PC-9 (cell line): ENCODE data around the gene SPATA20. TPM values are rescaled to one million over a fixed set of nuclear protein-coding genes. Genes with fewer than 3 reads are reported as not detected.

Source experiments
- BruUV-seq: library from RNA; stranded (reverse); fragments of 400-500 nt; replicated peaks from 2 replicates; lab custom pipeline; 2021; lab: Mats Ljungman, UMichigan
- CTCF ChIA-PET: fragments of 300-600 bp; sonication (Branson Sonifier 250); formaldehyde crosslinking; loops from one replicate; lab custom pipeline; 2022; ENCODE audit warnings: antibody characterized with exemption; lab: Charles Lee
- POLR2A ChIA-PET: fragments of 300-600 bp; sonication (Branson Sonifier 250); formaldehyde crosslinking; loops from one replicate; lab custom pipeline; 2022; ENCODE audit warnings: antibody characterized with exemption; ENCODE audit not compliant: unreplicated experiment; lab: Charles Lee
- DNase-seq, 2 experiments: peaks; one replicate each; pipeline versions ENCODE4 v3.0.0 to v3.0.0-alpha.2; 2015 to 2022; ENCODE audit warnings: mixed read lengths in 1 of 2
- H2AFZ ChIP-seq: fragments of 200-600 bp; sonication (generic); 2 replicates; pipeline ENCODE4 v1.8.1; 2017; ENCODE audit warnings: antibody characterized with exemption
- H3F3A ChIP-seq: fragments of 200-600 bp; sonication (generic); 2 replicates; pipeline ENCODE4 v1.8.1; 2017; ENCODE audit warnings: antibody characterized with exemption, mild to moderate bottlenecking, low read depth; ENCODE audit not compliant: insufficient read depth
- H3K27ac ChIP-seq: fragments of 200-600 bp; sonication (generic); 2 replicates; pipeline ENCODE4 v1.6.1; 2016; ENCODE audit warnings: mixed run types
- H3K27me3 ChIP-seq: fragments of 200-600 bp; sonication (generic); 2 replicates; pipeline ENCODE4 v1.6.1; 2016; ENCODE audit warnings: low read depth, mixed run types; ENCODE audit not compliant: insufficient read depth
- H3K36me3 ChIP-seq: fragments of 200-600 bp; sonication (generic); 2 replicates; pipeline ENCODE4 v1.6.1; 2016; ENCODE audit warnings: low read depth, mixed run types
- H3K4me1 ChIP-seq: fragments of 200-600 bp; sonication (generic); replicated peaks from 2 replicates; pipeline ENCODE4 v1.6.1; 2016; ENCODE audit warnings: mixed run types; ENCODE audit not compliant: insufficient read depth
- H3K4me2 ChIP-seq: fragments of 200-600 bp; sonication (generic); 2 replicates; pipeline ENCODE4 v1.6.1; 2017; ENCODE audit warnings: mixed run types
- H3K4me3 ChIP-seq: fragments of 200-600 bp; sonication (generic); 2 replicates; pipeline ENCODE4 v1.6.1; 2016; ENCODE audit warnings: mixed run types
- H3K79me2 ChIP-seq: fragments of 200-600 bp; sonication (generic); 2 replicates; pipeline ENCODE4 v1.6.1; 2017; ENCODE audit warnings: low read depth, mixed run types
- H3K9me2 ChIP-seq: fragments of 200-600 bp; sonication (generic); 2 replicates; pipeline ENCODE4 v1.8.1; 2017; ENCODE audit warnings: mild to moderate bottlenecking; ENCODE audit not compliant: insufficient read depth
- H3K9me3 ChIP-seq: fragments of 200-600 bp; sonication (generic); 2 replicates; pipeline ENCODE4 v1.8.1; 2016; ENCODE audit warnings: low read depth; ENCODE audit not compliant: insufficient read depth
- H4K20me1 ChIP-seq: fragments of 200-600 bp; sonication (generic); 2 replicates; pipeline ENCODE4 v1.8.1; 2017; ENCODE audit not compliant: insufficient read depth
- CTCF ChIP-seq: fragments of 200-600 bp; sonication (generic); conservative IDR thresholded peaks from 2 replicates; pipeline ENCODE4 v1.6.1; 2017; ENCODE audit warnings: mixed run types, antibody characterized with exemption, mild to moderate bottlenecking, moderate library complexity
- EZH2 ChIP-seq: fragments of 200-600 bp; sonication (generic); IDR thresholded peaks from 2 replicates; pipeline ENCODE4 v1.8.0; 2017; ENCODE audit warnings: antibody characterized with exemption, low read depth
- intact Hi-C: fragments of 100-400 bp; cut with micrococcal nuclease; formaldehyde crosslinking; loops from one replicate; pipeline ENCODE4 v1.10.0; 2022; ENCODE audit not compliant: unreplicated experiment
- total RNA-seq: library from RNA; stranded (reverse); gene quantifications from 2 replicates; pipeline ENCODE4 v1.2.3, GENCODE V29; 2021

Gene SPATA20
- total RNA-seq, 1 experiment from 2014 or later = 41.5 TPM

DNA sequence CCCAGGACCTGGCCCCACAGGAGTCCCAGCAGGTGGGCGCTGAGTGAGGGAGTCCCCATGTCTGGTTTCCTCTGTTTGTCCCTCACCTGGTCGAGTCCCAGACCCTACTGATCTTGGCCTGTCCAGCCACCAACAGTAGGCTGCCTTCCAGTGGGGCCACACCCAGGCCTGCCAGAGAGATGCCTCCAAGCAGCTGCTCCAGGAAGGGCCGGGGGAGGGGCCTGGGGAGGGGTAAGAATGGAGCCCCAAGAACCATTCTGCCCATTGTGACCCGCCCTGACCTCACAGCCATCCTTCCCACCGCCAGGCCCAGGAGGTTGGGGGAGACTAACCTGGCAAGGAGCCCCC lies 736 bp downstream of the SPATA20 start:
- H3K27me3 ChIP-seq = no peaks in the 10 kb centered on the region
- DNase-seq = no peak
- no peak overlapping the region for H3K27ac ChIP-seq
- TF ChIP-seq EZH2 (no peak), CTCF (no peak)
- peaks cover 2% of the 10 kb centered on the region; the same call in 1 of the 2 replicates for H3F3A ChIP-seq
- ChIA-PET CTCF (interaction anchor here (0.7 to 1.0 kb wide), 2 partner anchors 148 to 238 kb away, joined by 11 to 14 read pairs; no protein-coding TSS in a partner anchor), POLR2A (no interaction called here)
- peak overlapping the region; percentile 96 for H3K4me2 ChIP-seq
- no peaks in the 10 kb centered on the region for H3K9me2 ChIP-seq
- intact Hi-C loops = loop anchor here (1.0 to 10.0 kb wide), 7 partner anchors 65 to 606 kb away; partner anchors contain the start of gene NME1
- no peaks in the 10 kb centered on the region for H3K36me3 ChIP-seq
- no peaks in the 10 kb centered on the region for H3K9me3 ChIP-seq
- H3K79me2 ChIP-seq = no peaks in the 10 kb centered on the region
- BruUV-seq = TSS peak; percentile 19
- H4K20me1 ChIP-seq = no peaks in the 10 kb centered on the region
- peaks cover 12% of the 10 kb centered on the region for H3K4me1 ChIP-seq
- peak overlapping the region; percentile 68 for H3K4me3 ChIP-seq
- H2AFZ ChIP-seq = no peak overlapping the region

GRCh38 chr17:50548831-50549230 lies 1.9 kb downstream of the SPATA20 start:
- Histone ChIP-seq H4K20me1 (no peaks in the 10 kb centered on the region), H3K9me2 (no peaks in the 10 kb centered on the region), H3K36me3 (no peaks in the 10 kb centered on the region), H3K4me2 (no peak overlapping the region), H3K27ac (no peak overlapping the region), H3K4me1 (peaks cover 8% of the 10 kb centered on the region), H3K27me3 (no peaks in the 10 kb centered on the region), H3F3A (no peaks in the 10 kb centered on the region), H3K9me3 (no peaks in the 10 kb centered on the region), H3K4me3 (no peak overlapping the region), H3K79me2 (no peaks in the 10 kb centered on the region), H2AFZ (no peak overlapping the region)
- no peak for TF ChIP-seq EZH2
- no peak for TF ChIP-seq CTCF
- no TSS peak for BruUV-seq
- ChIA-PET CTCF (no interaction called here), POLR2A (no interaction called here)
- no peak for DNase-seq
- intact Hi-C loops = loop anchor here (5.0 to 10.0 kb wide), 2 partner anchors 233 to 406 kb away; no protein-coding TSS in a partner anchor

DNA sequence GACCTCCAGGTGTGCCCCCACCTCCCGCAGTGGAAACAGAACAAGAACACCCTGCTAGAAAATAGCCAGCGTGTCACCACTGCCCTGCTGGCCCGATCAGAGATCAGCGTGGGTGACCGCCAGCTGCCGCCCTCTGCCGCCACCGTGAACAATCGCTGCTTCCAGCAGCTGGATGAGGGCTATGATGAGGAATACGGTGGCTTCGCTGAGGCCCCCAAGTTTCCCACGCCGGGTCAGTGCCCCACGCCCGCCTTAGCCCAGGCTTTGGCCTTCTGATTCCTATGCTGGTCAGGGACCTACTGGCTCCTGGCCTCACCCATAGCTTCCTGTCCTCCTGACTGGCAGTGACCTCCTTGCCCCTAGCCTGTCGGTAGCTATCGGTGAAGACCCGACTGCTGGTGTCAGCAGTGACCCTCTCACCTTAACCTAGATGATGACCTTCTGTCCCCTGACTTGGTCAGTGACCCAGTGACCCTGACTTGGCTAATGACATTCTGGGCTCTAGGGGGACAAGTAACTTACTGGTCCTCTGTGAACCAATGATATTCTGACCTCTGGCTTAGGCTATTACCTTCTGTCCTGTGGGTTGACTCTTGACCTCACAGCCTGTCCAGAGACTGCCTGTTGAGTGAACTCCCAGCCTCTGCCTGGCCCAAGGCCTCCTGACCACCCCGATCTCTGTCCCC lies 2.4 kb downstream of the SPATA20 start:
- no peak overlapping the region for H3K4me3 ChIP-seq
- no peak overlapping the region for H2AFZ ChIP-seq
- DNase-seq = no peak
- no peaks in the 10 kb centered on the region for H3K36me3 ChIP-seq
- H3F3A ChIP-seq = no peaks in the 10 kb centered on the region
- no peak overlapping the region for H3K27ac ChIP-seq
- H3K9me2 ChIP-seq = no peaks in the 10 kb centered on the region
- intact Hi-C loops = loop anchor here (5.0 to 10.0 kb wide), 2 partner anchors 233 to 405 kb away; no protein-coding TSS in a partner anchor
- H3K9me3 ChIP-seq = no peaks in the 10 kb centered on the region
- no peak overlapping the region for H3K4me2 ChIP-seq
- ChIA-PET CTCF (interaction anchor here (0.6 kb wide), 1 partner anchor 156 kb away, joined by 17 read pairs; no protein-coding TSS in a partner anchor), POLR2A (interaction anchor here (0.5 kb wide), 1 partner anchor 11 kb away, joined by 3 read pairs; the partner anchor contains the start of gene CACNA1G)
- H3K4me1 ChIP-seq = peaks cover 8% of the 10 kb centered on the region
- H3K27me3 ChIP-seq = no peaks in the 10 kb centered on the region
- H4K20me1 ChIP-seq = no peaks in the 10 kb centered on the region
- BruUV-seq = no TSS peak
- TF ChIP-seq EZH2 (no peak), CTCF (no peak)
- H3K79me2 ChIP-seq = no peaks in the 10 kb centered on the region
